Breast epithelium (tissue), 4 donors: ENCODE data around the gene CRELD1. TPM values are rescaled to one million over a fixed set of nuclear protein-coding genes. Genes with fewer than 3 reads are reported as not detected.

ENCODE experiments used
- DNase-seq, 2 donors: peaks; one replicate each; pipeline ENCODE4 v3.0.0-alpha.2; 2019; ENCODE audit warnings: low spot score in 2 of 2
- H3K27ac ChIP-seq, 2 donors: fragments of 200-600 bp; sonication (generic) in 1 of 2; one replicate each; pipeline ENCODE4 v1.5.1; 2016 to 2019; ENCODE audit warnings: mild to moderate bottlenecking in 1 of 2
- H3K27me3 ChIP-seq, 2 donors: fragments of 200-600 bp; sonication (generic) in 1 of 2; one replicate each; pipeline versions ENCODE4 v1.5.1 to v1.6.0; 2017 to 2019; ENCODE audit warnings: control low read depth in 1 of 2, mild to moderate bottlenecking in 1 of 2
- H3K36me3 ChIP-seq: fragments of 200-600 bp; one replicate; pipeline ENCODE4 v1.5.1; 2019
- H3K4me1 ChIP-seq, 2 donors: fragments of 200-600 bp; sonication (generic); one replicate each; pipeline ENCODE4 v1.5.1; 2016 to 2019; ENCODE audit warnings: control low read depth in 1 of 2
- H3K4me3 ChIP-seq, 3 donors: fragments of 200-600 bp; sonication (generic); 1 replicate in 2 of 3; 2 replicates in 1 of 3; pipeline ENCODE4 v1.5.1; 2016 to 2019; ENCODE audit warnings: mild to moderate bottlenecking in 3 of 3, moderate library complexity in 2 of 3
- H3K9me3 ChIP-seq, 2 donors: fragments of 200-600 bp; sonication (generic) in 1 of 2; one replicate each; pipeline ENCODE4 v1.5.1; 2016 to 2019; ENCODE audit warnings: control low read depth in 1 of 2
- POLR2A ChIP-seq: fragments of 450-650 bp; IDR thresholded peaks from one replicate; pipeline ENCODE4 v1.6.1; 2016; ENCODE audit warnings: antibody characterized with exemption, mild to moderate bottlenecking, moderate library complexity
- POLR2AphosphoS5 ChIP-seq, 3 donors: sonication (generic); formaldehyde crosslinking; IDR thresholded peaks; one replicate each; pipeline ENCODE4 v1.6.1; 2017; ENCODE audit warnings: antibody characterized with exemption in 3 of 3
- intact Hi-C: fragments of 100-400 bp; cut with DNase I; formaldehyde crosslinking; loops from one replicate; pipeline ENCODE4 v1.15.1; 2023; ENCODE audit warnings: low total_unique reads
- total RNA-seq, 3 donors: library from RNA; depleted of rRNA; stranded (reverse); fragments of >200 nt; gene quantifications; one replicate each; pipeline ENCODE4 v1.1.0, GENCODE V29; 2016
- TF ChIP-seq, protein P1 (sequence below), 3 donors: fragments of 450-650 bp; IDR thresholded peaks; one replicate each; pipeline ENCODE4 v1.5.1; 2016 to 2017; ENCODE audit warnings: antibody characterized with exemption in 3 of 3, mild to moderate bottlenecking in 3 of 3, moderate library complexity in 3 of 3

Gene CRELD1
- total RNA-seq, 3 donors from 2014 or later = 33.6 to 52.4 (median 44.6) TPM

GRCh38 chr3:9942934-9943690 lies 9.5 kb downstream of the CRELD1 start:
- Histone ChIP-seq H3K36me3 (no peaks in the 10 kb centered on the region), H3K4me1 (peaks cover 0 to 6% of the 10 kb centered on the region in 2 donors), H3K27ac (peak overlapping the region in 1 of 2 donors; percentile 2), H3K4me3 (no peak overlapping the region), H3K27me3 (no peaks in the 10 kb centered on the region), H3K9me3 (no peaks in the 10 kb centered on the region)
- TF ChIP-seq POLR2A = no peak
- TF ChIP-seq, protein P1, sequence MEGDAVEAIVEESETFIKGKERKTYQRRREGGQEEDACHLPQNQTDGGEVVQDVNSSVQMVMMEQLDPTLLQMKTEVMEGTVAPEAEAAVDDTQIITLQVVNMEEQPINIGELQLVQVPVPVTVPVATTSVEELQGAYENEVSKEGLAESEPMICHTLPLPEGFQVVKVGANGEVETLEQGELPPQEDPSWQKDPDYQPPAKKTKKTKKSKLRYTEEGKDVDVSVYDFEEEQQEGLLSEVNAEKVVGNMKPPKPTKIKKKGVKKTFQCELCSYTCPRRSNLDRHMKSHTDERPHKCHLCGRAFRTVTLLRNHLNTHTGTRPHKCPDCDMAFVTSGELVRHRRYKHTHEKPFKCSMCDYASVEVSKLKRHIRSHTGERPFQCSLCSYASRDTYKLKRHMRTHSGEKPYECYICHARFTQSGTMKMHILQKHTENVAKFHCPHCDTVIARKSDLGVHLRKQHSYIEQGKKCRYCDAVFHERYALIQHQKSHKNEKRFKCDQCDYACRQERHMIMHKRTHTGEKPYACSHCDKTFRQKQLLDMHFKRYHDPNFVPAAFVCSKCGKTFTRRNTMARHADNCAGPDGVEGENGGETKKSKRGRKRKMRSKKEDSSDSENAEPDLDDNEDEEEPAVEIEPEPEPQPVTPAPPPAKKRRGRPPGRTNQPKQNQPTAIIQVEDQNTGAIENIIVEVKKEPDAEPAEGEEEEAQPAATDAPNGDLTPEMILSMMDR (IDR thresholded peaks at IDR 0.05) = no peak
- no peak for TF ChIP-seq POLR2AphosphoS5 (IDR thresholded peaks at IDR 0.05)
- DNase-seq = no peak
- intact Hi-C loops = loop anchor here (10.0 kb wide), 1 partner anchor 98 kb away; the partner anchor contains the start of gene RPUSD3

DNA sequence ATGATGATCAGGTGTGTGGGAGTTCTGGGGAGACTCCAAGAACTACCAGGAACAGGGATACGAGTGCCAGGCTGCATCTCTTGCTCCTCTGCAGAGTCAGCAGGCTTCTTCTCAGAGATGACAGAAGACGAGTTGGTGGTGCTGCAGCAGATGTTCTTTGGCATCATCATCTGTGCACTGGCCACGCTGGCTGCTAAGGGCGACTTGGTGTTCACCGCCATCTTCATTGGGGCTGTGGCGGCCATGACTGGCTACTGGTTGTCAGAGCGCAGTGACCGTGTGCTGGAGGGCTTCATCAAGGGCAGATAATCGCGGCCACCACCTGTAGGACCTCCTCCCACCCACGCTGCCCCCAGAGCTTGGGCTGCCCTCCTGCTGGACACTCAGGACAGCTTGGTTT lies 10.6 kb downstream of the CRELD1 start:
- H3K36me3 ChIP-seq = no peaks in the 10 kb centered on the region
- no peak overlapping the region for H3K27ac ChIP-seq
- no peak overlapping the region for H3K4me3 ChIP-seq
- no peaks in the 10 kb centered on the region for H3K9me3 ChIP-seq
- TF ChIP-seq, protein P1 (IDR thresholded peaks at IDR 0.05) = no peak
- TF ChIP-seq POLR2A (no peak), POLR2AphosphoS5 (IDR thresholded peaks at IDR 0.05) (no peak)
- no peaks in the 10 kb centered on the region for H3K27me3 ChIP-seq
- DNase-seq = no peak
- H3K4me1 ChIP-seq = peaks cover 0 to 6% of the 10 kb centered on the region in 2 donors
- intact Hi-C loops = loop anchor here (10.0 kb wide), 1 partner anchor 99 kb away; the partner anchor contains the start of gene RPUSD3

- no peaks in the 10 kb centered on the region for H3K9me3 ChIP-seq
- H3K36me3 ChIP-seq = no peaks in the 10 kb centered on the region
- H3K4me1 ChIP-seq = peaks cover 0 to 6% of the 10 kb centered on the region in 2 donors
- H3K27ac ChIP-seq = no peak overlapping the region
- no peak for DNase-seq
- H3K27me3 ChIP-seq = no peaks in the 10 kb centered on the region
- TF ChIP-seq POLR2AphosphoS5 (IDR thresholded peaks at IDR 0.05) = no peak
- TF ChIP-seq, protein P1 (IDR thresholded peaks at IDR 0.05) = no peak
- TF ChIP-seq POLR2A = no peak
- no peak overlapping the region for H3K4me3 ChIP-seq
- intact Hi-C loops = loop anchor here (10.0 kb wide), 1 partner anchor 101 kb away; the partner anchor contains the start of gene RPUSD3
Measured at GRCh38 chr3:9945358-9945757, 11.7 kb downstream of the CRELD1 start.

- no peaks in the 10 kb centered on the region for H3K36me3 ChIP-seq
- no peaks in the 10 kb centered on the region for H3K27me3 ChIP-seq
- TF ChIP-seq POLR2A = no peak
- TF ChIP-seq, protein P1 (IDR thresholded peaks at IDR 0.05) = peak; percentile 35 to 65 (median 47)
- TF ChIP-seq POLR2AphosphoS5 (IDR thresholded peaks at IDR 0.05) = peak in 2 of 3 donors; percentile 18 to 35
- DNase-seq = peak; percentile 83 to 87
- H3K4me1 ChIP-seq = peaks cover 0 to 6% of the 10 kb centered on the region in 2 donors
- intact Hi-C loops = loop anchor here (10.0 kb wide), 1 partner anchor 102 kb away; the partner anchor contains the start of gene RPUSD3
- H3K27ac ChIP-seq = peak overlapping the region; percentile 82 to 93
- peak overlapping the region; percentile 62 to 78 (median 62) for H3K4me3 ChIP-seq
- H3K9me3 ChIP-seq = no peaks in the 10 kb centered on the region
Measured at GRCh38 chr3:9946112-9947024, 12.7 kb downstream of the CRELD1 start.
